SK-N-MC (cell line): Measurements from ENCODE around the gene ADK.

ENCODE experiments used
- EZH2 ChIP-seq: fragments of 200-600 bp; sonication (generic); IDR thresholded peaks from one replicate; pipeline ENCODE4 v1.6.1; 2017; ENCODE audit warnings: antibody characterized with exemption
- FOXP2 ChIP-seq: optimal IDR thresholded peaks from 2 replicates; pipeline ENCODE3; 2011; ENCODE audit warnings: mild to moderate bottlenecking, moderate library complexity; ENCODE audit not compliant: insufficient read depth; ENCODE audit errors: extremely low read length, control extremely low read depth
- POLR2AphosphoS5 ChIP-seq: IDR thresholded peaks from 2 replicates; pipeline ENCODE4 v1.6.1; 2012; ENCODE audit warnings: mild to moderate bottlenecking, low read depth, low read length, borderline replicate concordance

GRCh38 chr10:74208997-74209396 lies 58.0 kb downstream of the ADK start:
- TF ChIP-seq EZH2 (no peak), POLR2AphosphoS5 (no peak), FOXP2 (no peak)
